GM21526 (cell line): ENCODE results near the gene MYOC.
"Not testable (repeated sequence)": the region's sequence is repeated elsewhere in the genome, so short reads cannot be mapped to it uniquely, and the experiment has no call there.

Experiments
- ATAC-seq: cut with Tn5 transposase; IDR thresholded peaks from one replicate; pipeline ENCODE4 v1.9.1; 2021; ENCODE audit warnings: moderate library complexity; ENCODE audit not compliant: unreplicated experiment, low FRiP score

Gene MYOC

GRCh38 chr1:171613282-171613681 is 39.2 kb downstream of the MYOC start:
- no peak for ATAC-seq

DNA sequence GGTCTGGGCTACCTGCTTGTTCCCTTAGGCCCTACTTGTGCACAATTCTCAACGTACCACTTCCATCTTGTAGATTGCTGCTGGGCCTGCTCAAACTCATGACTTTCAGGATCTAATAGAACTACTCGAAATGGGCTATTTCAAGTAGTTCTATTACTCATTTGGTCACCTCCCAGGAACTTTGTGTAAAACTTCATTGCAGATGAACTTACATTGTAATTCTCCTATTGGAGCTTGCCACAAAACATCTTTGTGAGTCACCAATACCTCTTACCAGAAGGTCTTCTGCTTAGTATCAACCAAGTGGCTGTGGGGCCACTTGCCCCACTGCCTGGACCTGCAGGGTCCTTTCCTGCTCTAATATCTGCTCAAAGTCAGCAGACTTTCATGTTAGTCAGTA is 41.2 kb downstream of the MYOC start:
- ATAC-seq = no peak

- no peak for ATAC-seq
These were observed 42.1 kb downstream of the MYOC start for GRCh38 chr1:171610385-171610784.

DNA sequence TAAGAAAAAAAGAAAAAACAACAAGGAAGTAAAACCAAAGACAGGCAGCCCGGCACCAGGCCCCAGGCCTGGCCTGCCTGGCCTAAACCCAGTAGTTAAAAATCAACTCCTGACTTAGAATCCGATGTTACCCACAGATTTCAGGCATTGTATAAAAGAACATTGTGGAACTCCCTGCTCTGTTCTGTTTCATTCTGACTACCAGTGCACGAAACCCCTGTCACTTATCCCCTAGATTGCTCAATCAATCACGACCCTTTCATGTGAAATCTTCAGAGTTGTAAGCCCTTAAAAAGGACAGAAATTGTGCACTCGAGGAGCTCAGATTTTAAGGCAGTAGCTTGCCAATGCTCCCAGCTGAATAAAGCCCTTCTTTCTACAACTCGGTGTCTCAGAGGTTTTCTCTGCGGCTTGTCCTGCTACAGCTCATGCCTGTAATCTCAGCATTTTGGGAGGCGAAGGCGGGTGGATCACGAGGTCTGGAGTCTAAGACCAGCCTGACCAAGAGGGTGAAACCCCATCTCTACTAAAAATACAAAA is 46.0 kb downstream of the MYOC start:
- ATAC-seq = no peak

GRCh38 chr1:171603042-171603441 is 49.4 kb downstream of the MYOC start:
- ATAC-seq = not testable (repeated sequence)

- no peak for ATAC-seq
These were observed 51.6 kb downstream of the MYOC start for GRCh38 chr1:171600862-171601261.

GRCh38 chr1:171600310-171600709 is 52.2 kb downstream of the MYOC start:
- not testable (repeated sequence) for ATAC-seq

DNA sequence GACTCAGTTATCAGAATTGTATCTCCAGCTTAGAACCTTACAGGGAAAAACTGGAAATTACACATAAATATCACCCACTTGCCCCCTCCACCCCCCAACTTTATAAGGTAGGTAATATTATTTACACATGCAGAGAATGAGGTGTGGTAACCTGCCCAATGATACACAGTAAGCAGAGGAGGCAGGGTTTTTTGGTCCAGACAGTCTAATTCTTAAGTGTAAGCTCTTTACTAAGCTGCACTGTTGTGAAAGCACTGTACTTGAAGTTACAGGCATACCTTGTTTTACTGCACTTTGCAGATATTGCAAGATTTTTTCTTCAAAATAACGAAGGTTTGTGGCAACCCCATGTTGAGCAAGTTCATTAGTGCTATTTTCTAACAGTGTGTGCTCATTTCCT is 55.3 kb downstream of the MYOC start:
- no peak for ATAC-seq

DNA sequence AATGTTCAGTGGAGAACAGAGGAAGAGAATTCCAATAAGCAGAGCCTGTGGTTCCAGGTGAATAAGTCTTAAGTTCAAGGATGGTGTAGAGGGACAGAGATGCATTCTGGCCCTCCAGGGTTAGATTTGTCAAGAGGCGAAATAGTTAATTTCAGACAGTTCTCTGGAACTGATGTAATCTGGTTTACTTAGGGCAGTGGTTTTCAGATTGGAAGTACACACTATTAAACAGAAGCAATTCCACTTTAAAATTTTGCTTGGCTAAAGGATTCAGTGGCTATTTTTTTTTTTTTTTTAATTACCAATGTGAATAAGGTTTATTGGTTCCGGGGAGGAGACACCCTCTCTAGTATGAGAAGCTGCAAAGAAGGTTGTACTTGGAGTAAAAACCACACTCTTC is 55.8 kb downstream of the MYOC start:
- no peak for ATAC-seq

DNA sequence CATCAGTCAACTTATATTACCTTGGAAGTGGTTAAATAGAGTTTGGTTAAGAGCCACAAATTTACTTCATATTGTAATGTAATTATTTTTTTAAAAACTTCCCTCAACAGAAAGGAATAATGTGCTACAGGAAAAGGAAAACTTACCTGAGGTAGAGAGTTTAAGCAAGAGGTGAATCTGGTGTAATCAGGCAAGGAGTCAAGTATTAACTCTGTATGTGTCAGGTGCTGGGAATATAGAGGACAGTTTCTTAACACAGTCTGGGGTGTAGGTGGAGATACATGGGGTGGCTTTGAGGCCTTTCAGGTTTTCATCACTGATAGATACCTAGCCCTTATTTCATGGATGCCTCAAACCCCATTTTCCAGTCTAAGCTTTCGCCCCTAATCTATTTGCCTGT is 56.4 kb downstream of the MYOC start:
- no peak for ATAC-seq

DNA sequence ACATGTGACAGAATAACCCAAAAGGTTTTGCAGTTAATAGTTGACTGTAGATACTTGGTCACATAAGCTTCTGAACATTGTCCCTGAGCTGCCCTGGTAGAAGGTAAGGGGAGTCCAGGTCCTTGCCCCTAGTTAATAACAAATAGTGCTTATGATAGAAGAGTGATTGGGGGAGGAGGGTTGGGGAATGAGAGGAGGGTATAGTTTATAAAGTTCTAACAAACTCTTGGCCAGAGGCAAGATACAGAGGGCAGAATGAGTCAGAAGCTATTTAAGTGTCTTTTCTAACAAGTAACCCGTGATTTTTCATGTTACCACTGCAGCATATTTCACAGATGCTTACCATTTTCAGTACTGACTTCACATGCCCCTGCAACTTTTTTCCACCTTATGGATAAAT is 57.2 kb downstream of the MYOC start:
- ATAC-seq = no peak

- ATAC-seq = no peak
These were observed 62.5 kb downstream of the MYOC start for GRCh38 chr1:171590022-171590421.

DNA sequence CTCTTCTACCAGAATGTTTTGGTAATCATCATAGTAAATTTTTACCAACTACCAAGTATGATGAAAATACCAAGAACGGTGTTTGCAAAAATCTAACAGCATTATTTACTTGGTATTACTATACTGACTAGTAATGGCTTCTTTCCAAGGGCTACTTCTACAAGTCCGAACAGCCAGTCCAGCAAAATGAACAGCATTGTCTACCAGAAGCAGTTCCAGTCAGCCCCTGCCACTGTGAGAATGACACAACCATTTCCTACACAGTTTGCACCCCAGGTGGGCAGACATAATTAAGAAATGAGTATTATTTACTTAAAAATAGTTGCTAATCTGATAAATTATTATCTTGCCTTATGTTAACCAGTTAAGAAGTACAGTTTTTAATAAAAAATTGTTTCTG is 64.3 kb downstream of the MYOC start:
- ATAC-seq = no peak

DNA sequence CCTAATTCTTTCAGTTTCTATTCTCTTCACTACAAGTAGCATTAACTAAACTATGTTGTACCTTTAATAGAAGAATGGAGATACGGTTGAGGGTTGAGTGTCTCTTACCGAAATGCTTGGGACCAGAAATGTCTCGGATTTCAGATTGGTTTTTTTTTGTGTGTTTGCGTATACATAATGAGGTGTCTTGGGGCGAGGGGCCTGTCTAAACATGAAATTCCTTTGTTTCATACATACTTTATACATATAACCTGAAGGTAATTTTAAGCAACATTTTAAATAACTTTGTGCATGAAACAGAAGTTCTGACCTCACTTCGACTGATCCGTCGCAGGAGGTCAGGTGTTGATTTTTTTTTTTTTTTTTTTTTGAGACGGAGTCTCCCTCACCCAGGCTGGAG is 66.8 kb downstream of the MYOC start:
- ATAC-seq = no peak
